ENCODE data around the gene LRP1B.

LRP1B gene

GRCh38 chr2:141748616-141749015 is 382.2 kb downstream of the LRP1B start:
- no peak overlapping the region for H3K4me3 ChIP-seq (ENCODE audit: low read length)
- no peaks in the 10 kb centered on the region for H3K36me3 ChIP-seq (ENCODE audit: control insufficient read depth, insufficient read depth, low read length, severe bottlenecking)
- no peaks in the 10 kb centered on the region for H3K27me3 ChIP-seq (replicated peaks; ENCODE audit: control insufficient read depth, insufficient read depth, low read length)
- no peak overlapping the region for H3K9ac ChIP-seq (ENCODE audit: low read length)
- H3K4me1 ChIP-seq (ENCODE audit: control insufficient read depth, insufficient read depth, low read length), result no peaks in the 10 kb centered on the region
- no peak for DNase-seq (ENCODE audit: low read depth)
- no peaks in the 10 kb centered on the region for H3K9me3 ChIP-seq (ENCODE audit: control insufficient read depth, low read length)

- DNase-seq (ENCODE audit: low read depth), result peak; percentile 4
- H3K4me1 ChIP-seq (ENCODE audit: control insufficient read depth, insufficient read depth, low read length), result no peaks in the 10 kb centered on the region
- H3K4me3 ChIP-seq (ENCODE audit: low read length), result no peak overlapping the region
- no peaks in the 10 kb centered on the region for H3K27me3 ChIP-seq (replicated peaks; ENCODE audit: control insufficient read depth, insufficient read depth, low read length)
- no peak overlapping the region for H3K9ac ChIP-seq (ENCODE audit: low read length)
- H3K9me3 ChIP-seq (ENCODE audit: control insufficient read depth, low read length), result no peaks in the 10 kb centered on the region
- no peaks in the 10 kb centered on the region for H3K36me3 ChIP-seq (ENCODE audit: control insufficient read depth, insufficient read depth, low read length, severe bottlenecking)
Measured at GRCh38 chr2:141741652-141742051, 389.2 kb downstream of the LRP1B start.

GRCh38 chr2:141737492-141738255 is 393.1 kb downstream of the LRP1B start:
- no peaks in the 10 kb centered on the region for H3K27me3 ChIP-seq (replicated peaks; ENCODE audit: control insufficient read depth, insufficient read depth, low read length)
- no peak overlapping the region for H3K9ac ChIP-seq (ENCODE audit: low read length)

GRCh38 chr2:141736466-141736865 is 394.4 kb downstream of the LRP1B start:
- no peak overlapping the region for H3K4me3 ChIP-seq (ENCODE audit: low read length)
- H3K36me3 ChIP-seq (ENCODE audit: control insufficient read depth, insufficient read depth, low read length, severe bottlenecking), result no peaks in the 10 kb centered on the region
- no peaks in the 10 kb centered on the region for H3K9me3 ChIP-seq (ENCODE audit: control insufficient read depth, low read length)
- no peak overlapping the region for H3K9ac ChIP-seq (ENCODE audit: low read length)
- DNase-seq (ENCODE audit: low read depth), result no peak
- H3K27me3 ChIP-seq (replicated peaks; ENCODE audit: control insufficient read depth, insufficient read depth, low read length), result no peaks in the 10 kb centered on the region
- H3K4me1 ChIP-seq (ENCODE audit: control insufficient read depth, insufficient read depth, low read length), result no peaks in the 10 kb centered on the region

More at GRCh38 chr2:141737492-141738255, 393.1 kb downstream of the LRP1B start:
- Histone ChIP-seq H3K4me1 (ENCODE audit: control insufficient read depth, insufficient read depth, low read length) (no peaks in the 10 kb centered on the region), H3K36me3 (ENCODE audit: control insufficient read depth, insufficient read depth, low read length, severe bottlenecking) (no peaks in the 10 kb centered on the region), H3K9me3 (ENCODE audit: control insufficient read depth, low read length) (no peaks in the 10 kb centered on the region), H3K4me3 (ENCODE audit: low read length) (no peak overlapping the region)
- no peak for DNase-seq (ENCODE audit: low read depth)

DNA sequence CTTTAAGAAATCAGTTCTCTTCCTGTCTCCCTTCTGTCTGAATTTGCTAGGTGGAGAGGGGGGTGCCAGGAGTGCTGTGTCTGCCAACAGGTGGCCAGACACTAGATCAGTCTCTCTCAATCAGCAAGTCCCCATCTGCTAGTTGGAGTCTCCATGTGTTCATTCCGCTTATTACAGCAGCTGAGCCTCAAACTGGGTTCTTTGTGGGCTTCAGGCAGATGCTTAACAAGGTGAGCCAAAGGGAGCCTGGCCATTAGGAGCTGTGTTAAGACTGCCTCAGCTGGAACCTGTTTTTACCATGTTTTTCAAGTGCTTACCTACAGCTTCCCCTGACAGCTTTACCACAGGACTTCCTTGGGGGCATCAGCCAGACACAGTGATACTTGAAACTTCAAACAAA is 401.9 kb downstream of the LRP1B start:
- DNase-seq (ENCODE audit: low read depth), result no peak
- no peaks in the 10 kb centered on the region for H3K27me3 ChIP-seq (replicated peaks; ENCODE audit: control insufficient read depth, insufficient read depth, low read length)
- no peak overlapping the region for H3K4me3 ChIP-seq (ENCODE audit: low read length)
- no peaks in the 10 kb centered on the region for H3K36me3 ChIP-seq (ENCODE audit: control insufficient read depth, insufficient read depth, low read length, severe bottlenecking)
- no peaks in the 10 kb centered on the region for H3K4me1 ChIP-seq (ENCODE audit: control insufficient read depth, insufficient read depth, low read length)
- H3K9me3 ChIP-seq (ENCODE audit: control insufficient read depth, low read length), result no peaks in the 10 kb centered on the region
- no peak overlapping the region for H3K9ac ChIP-seq (ENCODE audit: low read length)

DNA sequence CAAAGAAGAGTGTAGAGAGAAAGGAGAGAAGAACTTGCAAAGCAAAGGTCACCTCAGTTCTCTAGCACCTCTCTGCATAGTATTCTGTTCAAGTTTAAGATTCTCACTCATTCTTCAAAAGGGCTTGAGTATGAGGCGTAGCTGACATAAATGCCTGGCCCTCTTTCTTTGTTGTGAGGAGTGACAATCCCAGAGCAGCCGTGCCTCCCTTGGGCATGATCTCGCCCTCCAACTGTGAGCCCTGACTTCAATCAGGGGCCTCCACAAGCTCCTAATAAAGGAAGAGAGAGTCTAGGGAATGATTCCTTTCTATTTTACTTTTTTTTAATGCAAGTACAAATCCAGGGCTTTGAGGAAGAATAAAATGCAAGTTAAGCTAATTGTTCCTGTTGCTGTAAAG is 402.7 kb downstream of the LRP1B start:
- H3K9ac ChIP-seq (ENCODE audit: low read length), result no peak overlapping the region
- no peaks in the 10 kb centered on the region for H3K27me3 ChIP-seq (replicated peaks; ENCODE audit: control insufficient read depth, insufficient read depth, low read length)
- no peaks in the 10 kb centered on the region for H3K4me1 ChIP-seq (ENCODE audit: control insufficient read depth, insufficient read depth, low read length)
- no peaks in the 10 kb centered on the region for H3K9me3 ChIP-seq (ENCODE audit: control insufficient read depth, low read length)
- no peak overlapping the region for H3K4me3 ChIP-seq (ENCODE audit: low read length)
- no peaks in the 10 kb centered on the region for H3K36me3 ChIP-seq (ENCODE audit: control insufficient read depth, insufficient read depth, low read length, severe bottlenecking)
- no peak for DNase-seq (ENCODE audit: low read depth)

DNA sequence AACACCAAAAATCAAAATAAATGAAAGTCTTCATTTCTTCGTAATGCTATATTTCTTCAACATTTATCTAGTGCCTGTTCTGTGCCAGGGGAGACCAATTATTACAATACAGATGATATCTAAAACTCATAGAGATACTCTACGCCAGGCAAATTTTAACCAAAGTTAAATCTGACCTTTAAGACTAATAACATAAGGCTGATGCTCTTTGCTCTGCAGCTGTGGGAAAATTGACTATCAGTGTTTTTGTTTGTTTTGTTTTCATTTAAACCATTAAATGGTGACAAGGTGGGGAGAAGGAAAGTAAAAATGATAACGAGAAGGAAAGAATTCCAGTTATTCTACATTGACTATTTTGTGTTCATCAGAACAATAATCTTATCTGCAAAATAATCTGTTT is 406.4 kb downstream of the LRP1B start:
- no peaks in the 10 kb centered on the region for H3K36me3 ChIP-seq (ENCODE audit: control insufficient read depth, insufficient read depth, low read length, severe bottlenecking)
- DNase-seq (ENCODE audit: low read depth), result no peak

GRCh38 chr2:141723814-141724213 is 407.0 kb downstream of the LRP1B start:
- no peak overlapping the region for H3K9ac ChIP-seq (ENCODE audit: low read length)
- no peak overlapping the region for H3K4me3 ChIP-seq (ENCODE audit: low read length)
- no peaks in the 10 kb centered on the region for H3K9me3 ChIP-seq (ENCODE audit: control insufficient read depth, low read length)
- no peaks in the 10 kb centered on the region for H3K36me3 ChIP-seq (ENCODE audit: control insufficient read depth, insufficient read depth, low read length, severe bottlenecking)
- no peaks in the 10 kb centered on the region for H3K27me3 ChIP-seq (replicated peaks; ENCODE audit: control insufficient read depth, insufficient read depth, low read length)
- no peaks in the 10 kb centered on the region for H3K4me1 ChIP-seq (ENCODE audit: control insufficient read depth, insufficient read depth, low read length)
- no peak for DNase-seq (ENCODE audit: low read depth)

More for the DNA sequence above, 406.4 kb downstream of the LRP1B start:
- Histone ChIP-seq H3K27me3 (replicated peaks; ENCODE audit: control insufficient read depth, insufficient read depth, low read length) (no peaks in the 10 kb centered on the region), H3K9ac (ENCODE audit: low read length) (no peak overlapping the region), H3K9me3 (ENCODE audit: control insufficient read depth, low read length) (no peaks in the 10 kb centered on the region), H3K4me3 (ENCODE audit: low read length) (no peak overlapping the region), H3K4me1 (ENCODE audit: control insufficient read depth, insufficient read depth, low read length) (no peaks in the 10 kb centered on the region)

DNA sequence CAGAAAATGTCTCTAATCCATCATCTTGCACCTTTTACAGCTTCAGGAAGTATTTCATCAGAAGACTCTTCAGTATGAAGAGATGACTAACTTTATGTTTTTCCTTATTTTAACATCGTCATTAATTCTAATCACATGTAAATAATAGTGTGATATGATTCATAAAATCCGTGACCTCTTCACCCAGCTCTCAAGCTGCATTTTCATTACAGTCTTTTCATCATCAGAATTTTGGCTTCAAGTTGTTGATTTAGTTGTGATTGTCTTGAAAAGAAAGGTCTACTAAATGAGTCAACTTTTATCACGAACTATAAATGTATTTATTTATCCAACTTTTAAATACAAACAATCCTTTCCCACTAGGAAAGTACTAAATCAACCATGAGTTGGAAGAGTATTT is 410.3 kb downstream of the LRP1B start:
- Histone ChIP-seq H3K9me3 (ENCODE audit: control insufficient read depth, low read length) (no peaks in the 10 kb centered on the region), H3K4me3 (ENCODE audit: low read length) (no peak overlapping the region), H3K4me1 (ENCODE audit: control insufficient read depth, insufficient read depth, low read length) (no peaks in the 10 kb centered on the region), H3K9ac (ENCODE audit: low read length) (no peak overlapping the region), H3K27me3 (replicated peaks; ENCODE audit: control insufficient read depth, insufficient read depth, low read length) (no peaks in the 10 kb centered on the region), H3K36me3 (ENCODE audit: control insufficient read depth, insufficient read depth, low read length, severe bottlenecking) (no peaks in the 10 kb centered on the region)
- no peak for DNase-seq (ENCODE audit: low read depth)

DNA sequence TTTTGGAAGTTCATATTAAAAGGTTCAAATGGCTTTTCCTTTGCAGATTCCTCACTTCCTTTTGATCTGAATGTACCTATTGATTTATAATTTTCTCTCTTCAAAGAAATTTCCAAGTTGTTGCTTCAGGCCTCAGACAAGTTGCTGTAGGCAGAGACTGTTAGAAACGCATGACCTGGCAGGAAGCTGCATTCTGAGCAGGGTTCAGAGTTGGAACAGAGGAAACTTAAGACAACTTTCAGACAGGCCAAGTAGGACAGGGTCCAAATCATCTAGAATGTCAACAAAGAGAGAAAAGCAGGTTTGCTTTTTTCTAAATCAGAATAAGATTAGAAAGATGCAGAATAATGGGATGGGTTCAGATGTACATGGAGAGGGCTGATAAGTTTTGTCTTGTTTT is 416.3 kb downstream of the LRP1B start:
- no peaks in the 10 kb centered on the region for H3K27me3 ChIP-seq (replicated peaks; ENCODE audit: control insufficient read depth, insufficient read depth, low read length)
- H3K36me3 ChIP-seq (ENCODE audit: control insufficient read depth, insufficient read depth, low read length, severe bottlenecking), result no peaks in the 10 kb centered on the region
- H3K9me3 ChIP-seq (ENCODE audit: control insufficient read depth, low read length), result no peaks in the 10 kb centered on the region
- H3K4me3 ChIP-seq (ENCODE audit: low read length), result no peak overlapping the region
- H3K9ac ChIP-seq (ENCODE audit: low read length), result no peak overlapping the region
- peaks cover 15% of the 10 kb centered on the region for H3K4me1 ChIP-seq (ENCODE audit: control insufficient read depth, insufficient read depth, low read length)
- DNase-seq (ENCODE audit: low read depth), result peak; percentile 37

GRCh38 chr2:141711627-141712026 is 419.2 kb downstream of the LRP1B start:
- Histone ChIP-seq H3K4me1 (ENCODE audit: control insufficient read depth, insufficient read depth, low read length) (peaks cover 15% of the 10 kb centered on the region), H3K36me3 (ENCODE audit: control insufficient read depth, insufficient read depth, low read length, severe bottlenecking) (no peaks in the 10 kb centered on the region), H3K9me3 (ENCODE audit: control insufficient read depth, low read length) (no peaks in the 10 kb centered on the region), H3K27me3 (replicated peaks; ENCODE audit: control insufficient read depth, insufficient read depth, low read length) (no peaks in the 10 kb centered on the region), H3K4me3 (ENCODE audit: low read length) (no peak overlapping the region), H3K9ac (ENCODE audit: low read length) (no peak overlapping the region)
- peak; percentile 47 for DNase-seq (ENCODE audit: low read depth)
